ENCODE results near the gene RPGRIP1.
"Not testable (repeated sequence)": the region's sequence is repeated elsewhere in the genome, so short reads cannot be mapped to it uniquely, and the experiment has no call there.

The RPGRIP1 gene

GRCh38 chr14:21279783-21280182, at the start of gene RPGRIP1:
TSS of gene RPGRIP1 (plus strand) at chr14:21280083. CDS start at chr14:21287977, 7,894 bp downstream.
- no peak for DNase-seq

GRCh38 chr14:21231020-21231652, 48.7 kb upstream of the RPGRIP1 start:
- DNase-seq: no peak

GRCh38 chr14:21233457-21234076, 46.3 kb upstream of the RPGRIP1 start:
- DNase-seq: no peak

- DNase-seq: no peak
These were observed 45.8 kb upstream of the RPGRIP1 start for GRCh38 chr14:21234112-21234511.

GRCh38 chr14:21236948-21237797, 42.7 kb upstream of the RPGRIP1 start:
- no peak for DNase-seq

- peak; percentile 46 for DNase-seq
These were observed 40.9 kb upstream of the RPGRIP1 start for GRCh38 chr14:21238823-21239518.

GRCh38 chr14:21240417-21240816, 39.5 kb upstream of the RPGRIP1 start:
- DNase-seq: no peak

GRCh38 chr14:21241218-21241819, 38.6 kb upstream of the RPGRIP1 start:
- peak; percentile 2 for DNase-seq

GRCh38 chr14:21244544-21244943, 35.3 kb upstream of the RPGRIP1 start:
- DNase-seq: no peak

GRCh38 chr14:21245813-21246212, 34.1 kb upstream of the RPGRIP1 start:
- DNase-seq: no peak

GRCh38 chr14:21248338-21248737, 31.5 kb upstream of the RPGRIP1 start:
- no peak for DNase-seq

- no peak for DNase-seq
These were observed 31.0 kb upstream of the RPGRIP1 start for GRCh38 chr14:21248739-21249411.

GRCh38 chr14:21251215-21251614, 28.7 kb upstream of the RPGRIP1 start:
- no peak for DNase-seq

GRCh38 chr14:21252149-21252548, 27.7 kb upstream of the RPGRIP1 start:
- DNase-seq: no peak

GRCh38 chr14:21255385-21256101, 24.3 kb upstream of the RPGRIP1 start:
- no peak for DNase-seq

- not testable (repeated sequence) for DNase-seq
These were observed 23.8 kb upstream of the RPGRIP1 start for GRCh38 chr14:21256102-21256447.

- no peak for DNase-seq
These were observed 23.1 kb upstream of the RPGRIP1 start for GRCh38 chr14:21256539-21257393.

- DNase-seq: no peak
These were observed 22.4 kb upstream of the RPGRIP1 start for GRCh38 chr14:21257394-21257909.

GRCh38 chr14:21258005-21258888, 21.6 kb upstream of the RPGRIP1 start:
- DNase-seq: no peak
